ENCODE measurements around the gene SLC38A8.

- TF ChIP-seq CTCF (IDR thresholded peaks at IDR 0.05; ENCODE audit: poor library complexity, severe bottlenecking) (no peak), EZH2 (IDR thresholded peaks at IDR 0.05; ENCODE audit: borderline replicate concordance, insufficient read depth, low read length, poor library complexity, severe bottlenecking) (no peak), EP300 (conservative IDR thresholded peaks at IDR 0.05; ENCODE audit: poor library complexity, severe bottlenecking) (no peak), SMC3 (conservative IDR thresholded peaks at IDR 0.05; ENCODE audit: poor library complexity) (no peak), REST (IDR thresholded peaks at IDR 0.05; ENCODE audit: borderline replicate concordance) (no peak), MXI1 (conservative IDR thresholded peaks at IDR 0.05; ENCODE audit: poor library complexity, severe bottlenecking) (no peak), POLR2AphosphoS5 (IDR thresholded peaks at IDR 0.05) (no peak)
Measured at GRCh38 chr16:84049403-84050060, 6.9 kb upstream of the SLC38A8 start.
